CD4-positive, alpha-beta T cell (primary cell): ENCODE data around the gene HYAL1. TPM values are rescaled to one million over a fixed set of nuclear protein-coding genes. Genes with fewer than 3 reads are reported as not detected.
A peak's percentile ranks its signal among the peaks of the same experiment; 100 is the strongest.
"Not testable (repeated sequence)": the region's sequence is repeated elsewhere in the genome, so short reads cannot be mapped to it uniquely, and the experiment has no call there.

Experiments
- ATAC-seq: fragments of 200-7000 bp; cut with Tn5 transposase; one replicate; pipeline ENCODE4 v1.10.0; 2022; ENCODE audit warnings: mild to moderate bottlenecking; ENCODE audit not compliant: poor library complexity
- CTCF ChIA-PET: fragments of 350-600 bp; sonication (Branson Sonifier 250); formaldehyde crosslinking; loops from one replicate; lab custom pipeline; 2021; ENCODE audit warnings: antibody characterized with exemption, inconsistent platforms; lab: Charles Lee
- POLR2A ChIA-PET: fragments of 350-600 bp; sonication (Branson Sonifier 250); formaldehyde crosslinking; loops from one replicate; lab custom pipeline; 2021; ENCODE audit warnings: antibody characterized with exemption, inconsistent platforms; lab: Charles Lee
- DNase-seq, 14 experiments: peaks; one replicate each; pipeline ENCODE4 v3.0.0-alpha.2; 2013 to 2020; ENCODE audit warnings: mixed read lengths in 2 of 14
- H3K27ac ChIP-seq, 2 donors: one replicate each; pipeline versions ENCODE4 v1.5.1 to v1.7.0; 2013; ENCODE audit warnings: low read length in 2 of 2, low read depth in 1 of 2, mild to moderate bottlenecking in 1 of 2
- H3K27me3 ChIP-seq, 2 experiments: 1 replicate in 1 of 2; 2 replicates in 1 of 2; pipeline versions ENCODE4 v1.6.1 to v1.7.0; 2013; ENCODE audit warnings: low read length in 2 of 2, control low read depth in 1 of 2, mild to moderate bottlenecking in 1 of 2, moderate library complexity in 1 of 2; ENCODE audit not compliant: insufficient read depth in 2 of 2, control insufficient read depth in 1 of 2
- H3K36me3 ChIP-seq: one replicate; pipeline ENCODE4 v1.6.1; 2013; ENCODE audit warnings: low read length, control low read depth; ENCODE audit not compliant: insufficient read depth
- H3K4me1 ChIP-seq: one replicate; pipeline ENCODE4 v1.6.1; 2013; ENCODE audit warnings: low read length, control low read depth; ENCODE audit not compliant: insufficient read depth
- H3K4me3 ChIP-seq: one replicate; pipeline ENCODE4 v1.5.1; 2013; ENCODE audit warnings: mild to moderate bottlenecking, low read length, moderate library complexity
- H3K9me3 ChIP-seq, 2 experiments: 1 replicate in 1 of 2; 2 replicates in 1 of 2; pipeline versions ENCODE4 v1.6.1 to v1.7.0; 2013; ENCODE audit warnings: low read length in 2 of 2, mild to moderate bottlenecking in 2 of 2, control low read depth in 1 of 2, moderate library complexity in 1 of 2; ENCODE audit not compliant: control insufficient read depth in 1 of 2, insufficient read depth in 1 of 2
- H3K27ac Mint-ChIP-seq: one replicate; pipeline ENCODE4 v1.8.0; 2020; ENCODE audit warnings: mixed read lengths
- H3K27me3 Mint-ChIP-seq: one replicate; pipeline ENCODE4 v1.8.0; 2021; ENCODE audit warnings: mixed read lengths
- H3K36me3 Mint-ChIP-seq: one replicate; pipeline ENCODE4 v1.8.0; 2021; ENCODE audit warnings: low read depth, mixed read lengths
- H3K4me1 Mint-ChIP-seq: one replicate; pipeline ENCODE4 v1.8.0; 2021; ENCODE audit warnings: low read depth, mixed read lengths
- H3K4me3 Mint-ChIP-seq: one replicate; pipeline ENCODE4 v1.8.0; 2020; ENCODE audit warnings: mild to moderate bottlenecking, mixed read lengths
- H3K9me3 Mint-ChIP-seq: one replicate; pipeline ENCODE4 v1.8.0; 2020; ENCODE audit warnings: mixed read lengths
- intact Hi-C, 2 experiments: fragments of 100-400 bp; cut with DNase I in 1 of 2; cut with micrococcal nuclease in 1 of 2; formaldehyde crosslinking; loops; one replicate each; pipeline versions ENCODE4 v1.15.1 to v1.9.0; 2023 to 2025; cut with DNase I, micrococcal nuclease
- total RNA-seq, 174 experiments: library from RNA in 2 of 174; stranded (reverse) in 2 of 174; gene quantifications; one replicate each; pipeline ENCODE4 v1.2.3 and lab custom pipeline; 2021 to 2026
- TF ChIP-seq, protein P1 (sequence below): fragments of 200-600 bp; IDR thresholded peaks from one replicate; pipeline ENCODE4 v1.8.0; 2022; ENCODE audit warnings: antibody characterized with exemption, mild to moderate bottlenecking

Gene HYAL1
- total RNA-seq, 2 experiments from 2014 or later: 0.38 TPM; not detected in 1

DNA sequence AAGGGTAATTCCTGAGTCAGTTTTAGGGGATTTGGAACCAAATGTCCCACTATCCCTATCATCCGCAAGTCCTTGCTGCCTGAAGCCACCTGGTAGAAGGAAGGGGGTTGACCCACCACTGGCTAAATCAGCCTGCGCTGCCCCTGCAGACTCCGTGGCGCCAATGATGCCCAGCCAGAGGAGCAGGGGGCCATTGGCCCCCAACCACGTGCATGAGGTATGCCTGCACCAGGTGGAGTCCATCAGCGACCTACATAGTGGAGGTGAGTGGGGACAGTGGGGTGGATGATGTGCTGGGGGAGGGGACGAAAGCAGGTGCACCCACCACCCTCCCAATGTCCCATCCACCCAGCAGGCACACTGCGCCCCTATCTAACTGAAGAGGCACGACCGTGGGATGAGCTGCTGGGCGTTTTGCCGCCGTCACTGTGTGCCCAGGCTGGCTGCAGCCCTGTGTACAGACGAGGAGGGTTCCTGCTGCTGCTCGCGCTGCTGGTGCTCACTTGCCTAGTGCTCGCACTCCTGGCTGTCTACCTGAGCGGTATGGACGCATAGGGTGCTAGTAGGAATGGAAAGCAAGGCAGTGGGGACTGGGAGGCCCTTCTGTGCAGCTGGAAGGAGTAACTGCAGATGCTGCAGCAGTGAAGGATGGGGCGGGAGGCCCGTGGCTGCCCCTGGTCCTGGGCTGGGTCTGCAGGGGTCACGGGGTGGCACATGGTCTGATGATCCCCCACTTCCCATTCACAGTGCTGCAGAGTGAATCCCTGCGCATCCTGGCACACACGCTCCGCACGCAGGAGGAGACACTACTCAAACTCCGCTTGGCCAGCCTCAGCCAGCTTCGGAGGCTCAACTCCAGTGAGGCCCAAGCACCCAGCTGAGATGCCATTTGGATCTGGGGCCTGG lies 16.8 kb downstream of the HYAL1 start:
- peak in 1 of 14 experiments; percentile 17 for DNase-seq
- TF ChIP-seq, protein P1, sequence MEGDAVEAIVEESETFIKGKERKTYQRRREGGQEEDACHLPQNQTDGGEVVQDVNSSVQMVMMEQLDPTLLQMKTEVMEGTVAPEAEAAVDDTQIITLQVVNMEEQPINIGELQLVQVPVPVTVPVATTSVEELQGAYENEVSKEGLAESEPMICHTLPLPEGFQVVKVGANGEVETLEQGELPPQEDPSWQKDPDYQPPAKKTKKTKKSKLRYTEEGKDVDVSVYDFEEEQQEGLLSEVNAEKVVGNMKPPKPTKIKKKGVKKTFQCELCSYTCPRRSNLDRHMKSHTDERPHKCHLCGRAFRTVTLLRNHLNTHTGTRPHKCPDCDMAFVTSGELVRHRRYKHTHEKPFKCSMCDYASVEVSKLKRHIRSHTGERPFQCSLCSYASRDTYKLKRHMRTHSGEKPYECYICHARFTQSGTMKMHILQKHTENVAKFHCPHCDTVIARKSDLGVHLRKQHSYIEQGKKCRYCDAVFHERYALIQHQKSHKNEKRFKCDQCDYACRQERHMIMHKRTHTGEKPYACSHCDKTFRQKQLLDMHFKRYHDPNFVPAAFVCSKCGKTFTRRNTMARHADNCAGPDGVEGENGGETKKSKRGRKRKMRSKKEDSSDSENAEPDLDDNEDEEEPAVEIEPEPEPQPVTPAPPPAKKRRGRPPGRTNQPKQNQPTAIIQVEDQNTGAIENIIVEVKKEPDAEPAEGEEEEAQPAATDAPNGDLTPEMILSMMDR: no peak
- no peak overlapping the region for H3K4me3 ChIP-seq
- Mint-ChIP-seq H3K9me3 (no peaks in the 10 kb centered on the region), H3K4me3 (no peak overlapping the region), H3K36me3 (peaks cover 27% of the 10 kb centered on the region), H3K4me1 (peaks cover 5% of the 10 kb centered on the region), H3K27ac (no peak overlapping the region), H3K27me3 (no peaks in the 10 kb centered on the region)
- ChIA-PET POLR2A (no interaction called here), CTCF (no interaction called here)
- no peak overlapping the region for H3K27ac ChIP-seq
- peaks cover 13% of the 10 kb centered on the region for H3K4me1 ChIP-seq
- no peaks in the 10 kb centered on the region for H3K27me3 ChIP-seq
- ATAC-seq: no peak
- H3K36me3 ChIP-seq: peaks cover 36% of the 10 kb centered on the region
- H3K9me3 ChIP-seq: no peaks in the 10 kb centered on the region
- intact Hi-C loops: no loop called here

DNA sequence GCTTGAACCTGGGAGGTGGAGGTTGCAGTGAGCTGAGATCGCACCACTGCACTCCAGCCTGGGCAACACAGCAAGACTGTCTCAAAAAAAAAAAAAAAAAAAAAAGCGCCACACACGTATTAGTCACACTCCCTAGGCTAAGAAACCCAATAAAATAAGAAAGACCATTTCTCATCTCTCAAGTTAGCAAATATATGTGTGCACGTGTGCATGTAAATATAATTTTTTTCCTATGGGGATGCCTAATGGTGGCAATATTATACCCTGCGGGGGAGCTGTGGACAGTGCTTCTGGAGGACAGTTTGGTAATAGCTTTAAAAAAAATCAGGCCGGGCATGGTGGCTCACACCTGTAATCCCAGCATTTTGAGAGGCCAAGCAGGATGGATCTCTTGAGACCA lies 19.3 kb downstream of the HYAL1 start:
- H3K4me3 Mint-ChIP-seq, H3K4me3 ChIP-seq, H3K27ac Mint-ChIP-seq, H3K27me3 Mint-ChIP-seq, H3K4me1 ChIP-seq, H3K27me3 ChIP-seq, H3K4me1 Mint-ChIP-seq, H3K27ac ChIP-seq, H3K9me3 Mint-ChIP-seq, DNase-seq, intact Hi-C loops, H3K9me3 ChIP-seq, ATAC-seq: not testable (repeated sequence)
- peaks cover 18% of the 10 kb centered on the region for H3K36me3 Mint-ChIP-seq
- CTCF ChIA-PET: interaction anchor here (1.2 kb wide), 1 partner anchor 9 kb away, joined by 4 read pairs; no protein-coding TSS in a partner anchor
- peaks cover 21% of the 10 kb centered on the region for H3K36me3 ChIP-seq
- POLR2A ChIA-PET: interaction anchor here (1.1 kb wide), 1 partner anchor 15 kb away, joined by 4 read pairs; the partner anchor contains the start of genes HYAL3 and NAA80

DNA sequence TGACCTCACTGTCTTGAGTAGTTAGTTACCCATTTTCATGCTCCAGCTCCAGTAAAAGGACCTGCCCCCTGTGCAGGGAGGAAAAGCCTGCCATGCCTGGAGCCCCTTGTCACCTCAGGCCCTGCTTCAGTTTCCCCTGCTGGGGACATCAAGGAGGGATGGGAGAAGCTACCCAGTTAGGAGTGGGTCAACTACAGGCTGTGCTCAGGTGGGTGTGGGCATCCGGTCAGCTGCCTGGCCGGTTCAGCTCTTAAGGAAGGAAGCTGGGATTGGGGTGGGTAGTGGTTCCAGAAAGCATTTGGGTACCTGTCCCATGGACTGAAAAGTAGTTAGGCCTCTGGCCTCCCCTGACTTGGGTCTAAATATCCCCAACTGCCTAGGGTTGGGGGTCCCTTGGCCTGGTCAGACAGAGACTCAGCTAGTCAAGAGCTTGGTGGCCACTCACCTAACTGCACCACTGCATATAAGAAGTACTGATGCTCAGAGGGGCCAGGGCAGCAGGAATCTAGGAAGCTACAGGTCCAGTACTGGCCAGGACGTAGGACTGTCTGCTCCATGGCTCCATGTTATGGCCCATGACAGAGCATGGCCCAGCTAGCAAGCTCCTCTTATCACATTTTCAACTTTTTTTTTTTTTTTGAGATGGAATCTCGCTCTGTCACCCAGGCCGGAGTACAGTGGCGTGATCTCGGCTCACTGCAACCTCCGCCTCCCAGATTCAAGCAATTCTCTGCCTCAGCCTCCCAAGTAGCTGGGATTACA lies 23.9 kb downstream of the HYAL1 start:
- Histone ChIP-seq H3K9me3 (peaks cover 0 to 11% of the 10 kb centered on the region in 2 experiments), H3K36me3 (no peaks in the 10 kb centered on the region), H3K27me3 (peaks cover 25 to 32% of the 10 kb centered on the region in 2 experiments), H3K27ac (no peak overlapping the region), H3K4me3 (no peak overlapping the region), H3K4me1 (peaks cover 22% of the 10 kb centered on the region)
- POLR2A ChIA-PET: interaction anchor here (1.0 kb wide), 1 partner anchor 20 kb away, joined by 3 read pairs; the partner anchor contains the start of genes HYAL3 and NAA80
- Mint-ChIP-seq H3K27ac (no peak overlapping the region), H3K9me3 (no peaks in the 10 kb centered on the region), H3K4me1 (peaks cover 14% of the 10 kb centered on the region), H3K27me3 (peaks cover 38% of the 10 kb centered on the region), H3K4me3 (no peak overlapping the region), H3K36me3 (no peaks in the 10 kb centered on the region)
- ATAC-seq: no peak
- no peak for DNase-seq
- CTCF ChIA-PET: interaction anchor here (1.1 kb wide), 1 partner anchor 53 kb away, joined by 3 read pairs; no protein-coding TSS in a partner anchor
- intact Hi-C loops: loop anchor here in 1 of 2 experiments (10.0 kb wide), 1 partner anchor 265 kb away; no protein-coding TSS in a partner anchor
- TF ChIP-seq, protein P1: no peak
